ENCODE measurements around the gene SLC6A6. TPM values are rescaled to one million over a fixed set of nuclear protein-coding genes. Genes with fewer than 3 reads are reported as not detected.

The SLC6A6 gene
- total and polyA plus RNA-seq, 10 of the 15 experiments (the other 5 are each of a cell fraction or from before 2014, with no cell fraction given): 5.6 to 47.0 (median 20.2) TPM

GRCh38 chr3:14366915-14367823 lies 35.2 kb upstream of the SLC6A6 start:
- ChIA-PET CTCF (no interaction called here), POLR2A (no interaction called here), RAD21 (ENCODE audit: unreplicated experiment) (no interaction called here), SMC1A (ENCODE audit: uncharacterized antibody, unreplicated experiment) (interaction anchor here (1.5 kb wide), 1 partner anchor 94 kb away, joined by 3 read pairs; no protein-coding TSS in a partner anchor)
- TF ChIP-seq FOXM1 (IDR thresholded peaks at IDR 0.05; ENCODE audit: low read depth, low read length): no peak
- TF ChIP-seq, protein P1, sequence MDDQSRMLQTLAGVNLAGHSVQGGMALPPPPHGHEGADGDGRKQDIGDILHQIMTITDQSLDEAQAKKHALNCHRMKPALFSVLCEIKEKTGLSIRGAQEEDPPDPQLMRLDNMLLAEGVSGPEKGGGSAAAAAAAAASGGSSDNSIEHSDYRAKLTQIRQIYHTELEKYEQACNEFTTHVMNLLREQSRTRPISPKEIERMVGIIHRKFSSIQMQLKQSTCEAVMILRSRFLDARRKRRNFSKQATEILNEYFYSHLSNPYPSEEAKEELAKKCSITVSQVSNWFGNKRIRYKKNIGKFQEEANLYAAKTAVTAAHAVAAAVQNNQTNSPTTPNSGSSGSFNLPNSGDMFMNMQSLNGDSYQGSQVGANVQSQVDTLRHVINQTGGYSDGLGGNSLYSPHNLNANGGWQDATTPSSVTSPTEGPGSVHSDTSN (IDR thresholded peaks at IDR 0.05; ENCODE audit: insufficient replicate concordance, low read depth, low read length): no peak
- TF ChIP-seq, protein P2, sequence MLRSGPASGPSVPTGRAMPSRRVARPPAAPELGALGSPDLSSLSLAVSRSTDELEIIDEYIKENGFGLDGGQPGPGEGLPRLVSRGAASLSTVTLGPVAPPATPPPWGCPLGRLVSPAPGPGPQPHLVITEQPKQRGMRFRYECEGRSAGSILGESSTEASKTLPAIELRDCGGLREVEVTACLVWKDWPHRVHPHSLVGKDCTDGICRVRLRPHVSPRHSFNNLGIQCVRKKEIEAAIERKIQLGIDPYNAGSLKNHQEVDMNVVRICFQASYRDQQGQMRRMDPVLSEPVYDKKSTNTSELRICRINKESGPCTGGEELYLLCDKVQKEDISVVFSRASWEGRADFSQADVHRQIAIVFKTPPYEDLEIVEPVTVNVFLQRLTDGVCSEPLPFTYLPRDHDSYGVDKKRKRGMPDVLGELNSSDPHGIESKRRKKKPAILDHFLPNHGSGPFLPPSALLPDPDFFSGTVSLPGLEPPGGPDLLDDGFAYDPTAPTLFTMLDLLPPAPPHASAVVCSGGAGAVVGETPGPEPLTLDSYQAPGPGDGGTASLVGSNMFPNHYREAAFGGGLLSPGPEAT (IDR thresholded peaks at IDR 0.05; ENCODE audit: low read depth): no peak
- TF ChIP-seq ZNF622 (IDR thresholded peaks at IDR 0.05): no peak
- no peak for TF ChIP-seq BMI1 (IDR thresholded peaks at IDR 0.05; ENCODE audit: borderline replicate concordance)
- no peak for TF ChIP-seq BACH1 (IDR thresholded peaks at IDR 0.05; ENCODE audit: borderline replicate concordance)
- TF ChIP-seq USF1 (IDR thresholded peaks at IDR 0.05; ENCODE audit: borderline replicate concordance, extremely low read length, insufficient read depth, low read depth, low read length): no peak
- TF ChIP-seq, protein P3, sequence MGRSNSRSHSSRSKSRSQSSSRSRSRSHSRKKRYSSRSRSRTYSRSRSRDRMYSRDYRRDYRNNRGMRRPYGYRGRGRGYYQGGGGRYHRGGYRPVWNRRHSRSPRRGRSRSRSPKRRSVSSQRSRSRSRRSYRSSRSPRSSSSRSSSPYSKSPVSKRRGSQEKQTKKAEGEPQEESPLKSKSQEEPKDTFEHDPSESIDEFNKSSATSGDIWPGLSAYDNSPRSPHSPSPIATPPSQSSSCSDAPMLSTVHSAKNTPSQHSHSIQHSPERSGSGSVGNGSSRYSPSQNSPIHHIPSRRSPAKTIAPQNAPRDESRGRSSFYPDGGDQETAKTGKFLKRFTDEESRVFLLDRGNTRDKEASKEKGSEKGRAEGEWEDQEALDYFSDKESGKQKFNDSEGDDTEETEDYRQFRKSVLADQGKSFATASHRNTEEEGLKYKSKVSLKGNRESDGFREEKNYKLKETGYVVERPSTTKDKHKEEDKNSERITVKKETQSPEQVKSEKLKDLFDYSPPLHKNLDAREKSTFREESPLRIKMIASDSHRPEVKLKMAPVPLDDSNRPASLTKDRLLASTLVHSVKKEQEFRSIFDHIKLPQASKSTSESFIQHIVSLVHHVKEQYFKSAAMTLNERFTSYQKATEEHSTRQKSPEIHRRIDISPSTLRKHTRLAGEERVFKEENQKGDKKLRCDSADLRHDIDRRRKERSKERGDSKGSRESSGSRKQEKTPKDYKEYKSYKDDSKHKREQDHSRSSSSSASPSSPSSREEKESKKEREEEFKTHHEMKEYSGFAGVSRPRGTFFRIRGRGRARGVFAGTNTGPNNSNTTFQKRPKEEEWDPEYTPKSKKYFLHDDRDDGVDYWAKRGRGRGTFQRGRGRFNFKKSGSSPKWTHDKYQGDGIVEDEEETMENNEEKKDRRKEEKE (IDR thresholded peaks at IDR 0.05): no peak
- no peak for TF ChIP-seq CREB1 (IDR thresholded peaks at IDR 0.05; ENCODE audit: low read depth)
- no peak for TF ChIP-seq NBN (IDR thresholded peaks at IDR 0.05)
- TF ChIP-seq BCL3 (IDR thresholded peaks at IDR 0.05; ENCODE audit: borderline replicate concordance, insufficient read depth, low read depth, low read length, poor library complexity, severe bottlenecking): no peak
- no peak for TF ChIP-seq POLR2A (IDR thresholded peaks at IDR 0.05; ENCODE audit: low read depth, low read length)
- no peak for TF ChIP-seq MYB (IDR thresholded peaks at IDR 0.05; ENCODE audit: borderline replicate concordance, low read depth, low read length)
- TF ChIP-seq JUND (IDR thresholded peaks at IDR 0.05; ENCODE audit: low read depth, low read length): no peak
- no peak for TF ChIP-seq SUPT20H (IDR thresholded peaks at IDR 0.05; ENCODE audit: borderline replicate concordance, control insufficient read depth, low read depth, low read length)
- Histone ChIP-seq H3K79me2 (ENCODE audit: control insufficient read depth, insufficient read depth, low read length) (no peaks in the 10 kb centered on the region), H3K4me3 (no peak overlapping the region), H4K20me1 (ENCODE audit: control insufficient read depth, insufficient read depth) (no peaks in the 10 kb centered on the region), H3K36me3 (ENCODE audit: control insufficient read depth in 2 of 2, insufficient read depth in 2 of 2, low read length in 1 of 2) (no peaks in the 10 kb centered on the region), H3K4me1 (ENCODE audit: control insufficient read depth, insufficient read depth, low read length) (no peaks in the 10 kb centered on the region; the same call in 1 of the 2 replicates), H3K27ac (ENCODE audit: control insufficient read depth, insufficient read depth) (no peak overlapping the region), H3K4me2 (ENCODE audit: control insufficient read depth, insufficient read depth) (no peak overlapping the region), H3K27me3 (replicated peaks in 1 of 2; ENCODE audit: control insufficient read depth in 2 of 2, insufficient read depth in 2 of 2, low read length in 1 of 2) (no peaks in the 10 kb centered on the region; a peak in 1 of 4 replicates), H3K9ac (ENCODE audit: control insufficient read depth, insufficient read depth, low read length) (no peak overlapping the region), H2AFZ (ENCODE audit: control insufficient read depth, low read depth, low read length) (no peak overlapping the region), H3K9me3 (replicated peaks; ENCODE audit: control insufficient read depth, insufficient read depth, low read length) (no peaks in the 10 kb centered on the region)
- intact Hi-C loops (cut with micrococcal nuclease; ENCODE audit: unreplicated experiment): no loop called here
- no TSS peak for BruUV-seq (replicated peaks)
- WGBS (ENCODE audit: insufficient coverage, insufficient replicate concordance, low lambda C conversion rate, missing lambda C conversion rate): 24% methylated on average over 20 of the region's 22 CpGs
- DNase-seq (ENCODE audit: low read depth, low spot score) (no peak), ATAC-seq (no peak), FAIRE-seq (no peak)
- in situ Hi-C loops (cut with MboI): no loop called here

All from GM12878 (cell line).